Neural progenitor cell (in vitro differentiated cells): Measurements from ENCODE around the gene SLX4. TPM values are rescaled to one million over a fixed set of nuclear protein-coding genes. Genes with fewer than 3 reads are reported as not detected.

Source experiments
- DNase-seq: peaks from one replicate; pipeline ENCODE4 v3.0.0-alpha.2; 2016; ENCODE audit warnings: low spot score
- H2AFZ ChIP-seq: fragments of 200-600 bp; sonication (generic); replicated peaks from 2 replicates; pipeline ENCODE4 v1.6.1; 2016; ENCODE audit warnings: antibody characterized with exemption
- H3F3A ChIP-seq: fragments of 200-600 bp; sonication (generic); 2 replicates; pipeline ENCODE4 v1.6.1; 2016; ENCODE audit warnings: antibody characterized with exemption, low read depth
- H3K27ac ChIP-seq: fragments of 200-600 bp; sonication (generic); 2 replicates; pipeline ENCODE4 v1.5.1; 2016; ENCODE audit warnings: mild to moderate bottlenecking
- H3K27me3 ChIP-seq: fragments of 200-600 bp; sonication (generic); 2 replicates; pipeline ENCODE4 v1.6.1; 2016; ENCODE audit warnings: mild to moderate bottlenecking, moderate library complexity
- H3K36me3 ChIP-seq: fragments of 200-600 bp; sonication (generic); 2 replicates; pipeline ENCODE4 v1.5.1; 2016
- H3K4me1 ChIP-seq: fragments of 200-600 bp; sonication (generic); 2 replicates; pipeline ENCODE4 v1.6.1; 2016; ENCODE audit warnings: mixed run types
- H3K4me2 ChIP-seq: fragments of 200-600 bp; sonication (generic); 2 replicates; pipeline ENCODE4 v1.6.1; 2016
- H3K4me3 ChIP-seq: fragments of 200-600 bp; sonication (generic); 2 replicates; pipeline ENCODE4 v1.5.1; 2016
- H3K79me2 ChIP-seq: fragments of 200-600 bp; sonication (generic); 2 replicates; pipeline ENCODE4 v1.6.1; 2016; ENCODE audit warnings: low read depth
- H3K9ac ChIP-seq: fragments of 200-600 bp; sonication (generic); 2 replicates; pipeline ENCODE4 v1.6.1; 2016
- H3K9me3 ChIP-seq: fragments of 200-600 bp; sonication (generic); 2 replicates; pipeline ENCODE4 v1.5.1; 2016; ENCODE audit warnings: low read depth
- H4K20me1 ChIP-seq: fragments of 200-600 bp; sonication (generic); 2 replicates; pipeline ENCODE4 v1.6.1; 2016; ENCODE audit warnings: low read depth
- H3K27ac Mint-ChIP-seq: 3 replicates; pipeline ENCODE4 v1.8.0; 2021; ENCODE audit warnings: mixed read lengths
- H3K27me3 Mint-ChIP-seq: 2 replicates; pipeline ENCODE4 v1.8.0; 2022; ENCODE audit warnings: low read depth, mild to moderate bottlenecking, inconsistent platforms, moderate library complexity, mixed read lengths; ENCODE audit not compliant: insufficient read depth
- H3K36me3 Mint-ChIP-seq: 3 replicates; pipeline ENCODE4 v1.8.0; 2021; ENCODE audit warnings: mixed read lengths
- H3K4me1 Mint-ChIP-seq: 3 replicates; pipeline ENCODE4 v1.8.0; 2021; ENCODE audit warnings: mixed read lengths
- H3K4me3 Mint-ChIP-seq: 3 replicates; pipeline ENCODE4 v1.8.0; 2021; ENCODE audit warnings: mild to moderate bottlenecking, moderate library complexity, mixed read lengths
- H3K9me3 Mint-ChIP-seq: 3 replicates; pipeline ENCODE4 v1.8.0; 2020; ENCODE audit warnings: mixed read lengths
- CTCF ChIP-seq: fragments of 200-600 bp; sonication (generic); IDR thresholded peaks from 2 replicates; pipeline ENCODE4 v1.5.1; 2017; ENCODE audit warnings: antibody characterized with exemption, mild to moderate bottlenecking
- EZH2 ChIP-seq: fragments of 200-600 bp; sonication (generic); IDR thresholded peaks from 2 replicates; pipeline ENCODE4 v1.6.1; 2017; ENCODE audit warnings: antibody characterized with exemption, mild to moderate bottlenecking, moderate library complexity
- EZH2phosphoT487 ChIP-seq: fragments of 200-600 bp; sonication (generic); IDR thresholded peaks from 2 replicates; pipeline ENCODE4 v1.6.1; 2017; ENCODE audit warnings: antibody characterized with exemption
- total RNA-seq: library from RNA; depleted of rRNA; stranded (reverse); fragments of >200 nt; gene quantifications from 2 replicates; pipeline ENCODE4 v1.2.3, GENCODE V29; 2015; ENCODE audit warnings: low replicate concordance

Gene SLX4
- total RNA-seq, 1 donor from 2014 or later: 7.7 TPM

DNA sequence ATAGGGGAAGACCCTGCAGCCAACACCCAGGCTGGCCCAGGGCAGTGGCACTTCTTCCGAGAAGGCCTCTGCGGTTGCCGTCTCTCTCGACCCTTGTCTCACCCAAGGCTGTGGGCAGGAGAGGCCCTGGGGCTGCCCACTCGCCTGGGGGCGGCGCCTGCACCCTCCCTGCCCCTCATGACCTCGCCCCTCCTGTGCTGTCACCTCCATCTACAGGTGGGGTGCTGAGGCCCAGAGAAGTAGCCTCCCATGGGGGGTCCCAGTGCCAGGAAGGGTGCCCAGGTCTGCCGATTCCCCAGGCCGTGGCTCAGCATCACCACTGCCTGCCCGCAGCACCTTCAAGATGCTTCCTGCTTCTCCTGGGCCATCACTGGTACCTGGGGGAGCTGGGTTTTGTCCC lies 35.2 kb downstream of the SLX4 start:
- no peak overlapping the region for H3K4me3 Mint-ChIP-seq

DNA sequence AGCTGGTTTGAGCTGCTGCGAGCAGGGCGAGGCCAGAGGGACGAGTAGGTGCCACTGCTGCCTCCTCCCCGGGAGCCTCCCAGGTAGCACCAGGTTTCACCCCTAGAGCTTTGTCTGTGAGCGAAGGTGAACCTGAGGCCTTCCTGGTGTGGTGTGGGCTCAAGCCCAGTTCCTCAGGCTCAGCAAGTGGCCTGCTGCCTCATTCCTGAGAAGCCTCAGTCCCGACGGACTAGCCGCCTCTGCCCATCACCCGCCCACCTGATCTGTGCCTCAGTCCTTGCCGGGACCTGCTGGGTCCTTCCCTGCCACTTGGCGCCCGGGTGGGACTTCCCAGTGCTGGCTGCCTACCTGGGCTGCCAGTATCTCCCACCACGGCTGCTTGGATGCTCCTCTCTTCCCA lies 35.9 kb downstream of the SLX4 start:
- no peaks in the 10 kb centered on the region for H3F3A ChIP-seq
- H3K79me2 ChIP-seq: no peaks in the 10 kb centered on the region
- no peak overlapping the region for H3K9ac ChIP-seq
- peaks cover 4% of the 10 kb centered on the region for H3K9me3 ChIP-seq
- no peak overlapping the region for H3K27ac Mint-ChIP-seq
- peaks cover 15% of the 10 kb centered on the region for H3K4me1 Mint-ChIP-seq
- no peak overlapping the region for H3K4me3 Mint-ChIP-seq
- DNase-seq: no peak
- H3K4me1 ChIP-seq: no peaks in the 10 kb centered on the region
- no peaks in the 10 kb centered on the region for H4K20me1 ChIP-seq
- TF ChIP-seq CTCF (no peak), EZH2 (no peak), EZH2phosphoT487 (no peak)
- H3K36me3 Mint-ChIP-seq: no peaks in the 10 kb centered on the region
- no peak overlapping the region for H2AFZ ChIP-seq
- H3K4me2 ChIP-seq: no peak overlapping the region
- no peak overlapping the region for H3K27ac ChIP-seq
- peaks cover 7% of the 10 kb centered on the region for H3K9me3 Mint-ChIP-seq
- no peaks in the 10 kb centered on the region for H3K27me3 ChIP-seq
- H3K4me3 ChIP-seq: no peak overlapping the region
- no peaks in the 10 kb centered on the region for H3K27me3 Mint-ChIP-seq
- H3K36me3 ChIP-seq: no peaks in the 10 kb centered on the region

More for the DNA sequence above, 35.2 kb downstream of the SLX4 start:
- TF ChIP-seq EZH2: no peak
- TF ChIP-seq EZH2phosphoT487: no peak
- TF ChIP-seq CTCF: no peak
- no peaks in the 10 kb centered on the region for H3K27me3 ChIP-seq
- no peaks in the 10 kb centered on the region for H3F3A ChIP-seq
- Mint-ChIP-seq H3K27ac (no peak overlapping the region), H3K36me3 (no peaks in the 10 kb centered on the region), H3K9me3 (peaks cover 2% of the 10 kb centered on the region), H3K27me3 (no peaks in the 10 kb centered on the region), H3K4me1 (peaks cover 20% of the 10 kb centered on the region)
- no peaks in the 10 kb centered on the region for H3K4me1 ChIP-seq
- H3K36me3 ChIP-seq: no peaks in the 10 kb centered on the region
- no peak overlapping the region for H3K9ac ChIP-seq
- no peak overlapping the region for H3K4me3 ChIP-seq
- no peaks in the 10 kb centered on the region for H4K20me1 ChIP-seq
- no peak overlapping the region for H3K27ac ChIP-seq
- no peak overlapping the region for H2AFZ ChIP-seq
- no peak for DNase-seq
- no peaks in the 10 kb centered on the region for H3K9me3 ChIP-seq
- H3K79me2 ChIP-seq: no peaks in the 10 kb centered on the region
- no peak overlapping the region for H3K4me2 ChIP-seq

- H3K4me3 ChIP-seq: no peak overlapping the region
- H3K27me3 ChIP-seq: no peaks in the 10 kb centered on the region
- no peaks in the 10 kb centered on the region for H3K36me3 ChIP-seq
- Mint-ChIP-seq H3K27me3 (no peaks in the 10 kb centered on the region), H3K36me3 (no peaks in the 10 kb centered on the region), H3K9me3 (peaks cover 10% of the 10 kb centered on the region), H3K27ac (no peak overlapping the region), H3K4me3 (no peak overlapping the region), H3K4me1 (peaks cover 5% of the 10 kb centered on the region)
- TF ChIP-seq EZH2phosphoT487: no peak
- TF ChIP-seq EZH2: no peak
- no peak for TF ChIP-seq CTCF
- no peaks in the 10 kb centered on the region for H3K4me1 ChIP-seq
- no peak for DNase-seq
- no peak overlapping the region for H3K27ac ChIP-seq
- H3K9me3 ChIP-seq: peaks cover 4% of the 10 kb centered on the region
- no peaks in the 10 kb centered on the region for H3K79me2 ChIP-seq
- H3K9ac ChIP-seq: no peak overlapping the region
- no peaks in the 10 kb centered on the region for H4K20me1 ChIP-seq
- H2AFZ ChIP-seq: no peak overlapping the region
- H3F3A ChIP-seq: no peaks in the 10 kb centered on the region
- no peak overlapping the region for H3K4me2 ChIP-seq
Observed at GRCh38 chr16:3574195-3574594, 37.2 kb downstream of the SLX4 start.
